ENCODE data around the gene LHCGR.
"Not testable (repeated sequence)": the region's sequence is repeated elsewhere in the genome, so short reads cannot be mapped to it uniquely, and the experiment has no call there.

Gene LHCGR

GRCh38 chr2:48703621-48704020 is 51.9 kb downstream of the LHCGR start:
- DNase-seq, result not testable (repeated sequence)

GRCh38 chr2:48699348-48699930 is 56.1 kb downstream of the LHCGR start:
- DNase-seq, result no peak

GRCh38 chr2:48696881-48697280 is 58.6 kb downstream of the LHCGR start:
- DNase-seq, result no peak

- no peak for DNase-seq
Measured at GRCh38 chr2:48695991-48696390, 59.5 kb downstream of the LHCGR start.

GRCh38 chr2:48694149-48694548 is 61.4 kb downstream of the LHCGR start:
- DNase-seq, result no peak

GRCh38 chr2:48693645-48694044 is 61.9 kb downstream of the LHCGR start:
- no peak for DNase-seq

- DNase-seq, result no peak
Measured at GRCh38 chr2:48693066-48693465, 62.5 kb downstream of the LHCGR start.

GRCh38 chr2:48691935-48692691 is 63.4 kb downstream of the LHCGR start:
- DNase-seq, result no peak

- DNase-seq, result no peak
Measured at GRCh38 chr2:48685126-48685525, 70.4 kb downstream of the LHCGR start.

- DNase-seq, result no peak
Measured at GRCh38 chr2:48677450-48677849, 78.1 kb downstream of the LHCGR start.

- no peak for DNase-seq
Measured at GRCh38 chr2:48674933-48675332, 80.6 kb downstream of the LHCGR start.

GRCh38 chr2:48673581-48673980 is 81.9 kb downstream of the LHCGR start:
- DNase-seq, result no peak

- no peak for DNase-seq
Measured at GRCh38 chr2:48668992-48669391, 86.5 kb downstream of the LHCGR start.

GRCh38 chr2:48651158-48651790 is 104.2 kb downstream of the LHCGR start:
- DNase-seq, result no peak

- DNase-seq, result no peak
Measured at GRCh38 chr2:48638261-48638660, 117.3 kb downstream of the LHCGR start.

All from stimulated activated CD4-positive, alpha-beta T cell treated with anti-CD3 and anti-CD28 coated beads, Interleukin-15, amount 100 ng/mL, for 24 hours (primary cell).